Measurements from ENCODE around the gene PLCE1.
A peak's percentile ranks its signal among the peaks of the same experiment; 100 is the strongest.

Gene PLCE1

DNA sequence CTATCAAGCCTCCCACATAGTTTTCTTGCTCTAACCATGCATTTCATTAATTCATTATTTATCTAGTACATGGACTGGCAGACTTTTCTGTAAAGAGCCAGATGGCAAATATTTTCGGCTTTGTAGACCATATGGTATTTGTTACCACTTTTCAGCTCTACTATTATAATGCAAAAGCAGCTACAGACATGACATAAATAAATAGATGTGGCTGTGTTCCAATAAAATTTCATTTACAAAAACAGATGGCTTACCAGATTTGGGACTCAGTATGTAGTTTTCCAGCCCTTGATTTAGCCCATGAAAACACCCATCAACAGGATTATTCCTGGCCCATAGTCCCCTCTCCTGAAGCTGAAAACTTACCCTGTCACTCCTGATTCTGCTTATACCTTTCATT is 32.1 kb downstream of the PLCE1 start:
- DNase-seq: no peak

DNA sequence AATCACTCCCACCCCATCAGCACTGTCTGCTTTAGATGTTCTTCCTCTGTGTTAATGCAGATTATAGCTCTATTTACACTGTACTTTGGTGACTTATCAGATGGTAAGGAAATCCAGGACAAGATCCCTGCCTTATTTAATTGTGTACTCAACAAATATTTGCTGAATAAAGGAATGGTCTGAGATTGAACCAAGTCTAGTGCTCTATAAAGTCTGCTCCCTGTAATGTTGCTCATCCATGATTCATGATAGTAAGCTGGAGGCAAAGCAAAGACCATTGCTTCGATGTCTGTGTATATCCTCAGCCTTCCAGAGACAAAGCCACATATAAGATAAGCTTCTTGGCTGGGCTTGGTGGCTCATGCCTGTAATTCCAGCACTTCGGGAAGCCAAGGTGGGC is 33.5 kb downstream of the PLCE1 start:
- DNase-seq: no peak

DNA sequence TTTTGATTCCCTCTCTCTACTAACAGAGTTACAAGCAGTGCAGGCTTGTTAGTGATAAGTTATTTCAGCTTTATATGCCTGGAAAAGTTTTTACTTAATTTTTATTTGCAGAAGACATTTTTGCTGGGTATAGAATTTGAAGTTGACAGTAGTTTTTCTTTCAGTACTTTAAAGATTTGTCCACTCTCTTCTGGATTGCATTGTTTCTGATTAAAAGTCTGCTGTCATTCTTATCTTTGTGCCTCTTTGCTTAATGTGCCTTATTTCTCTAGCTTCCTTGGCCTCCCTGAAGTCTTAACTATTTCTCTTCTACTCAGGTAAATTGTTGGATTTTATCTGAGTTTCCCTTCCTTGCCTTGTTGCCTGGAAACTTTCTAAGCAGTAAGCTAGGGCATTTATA is 36.2 kb downstream of the PLCE1 start:
- no peak for DNase-seq

DNA sequence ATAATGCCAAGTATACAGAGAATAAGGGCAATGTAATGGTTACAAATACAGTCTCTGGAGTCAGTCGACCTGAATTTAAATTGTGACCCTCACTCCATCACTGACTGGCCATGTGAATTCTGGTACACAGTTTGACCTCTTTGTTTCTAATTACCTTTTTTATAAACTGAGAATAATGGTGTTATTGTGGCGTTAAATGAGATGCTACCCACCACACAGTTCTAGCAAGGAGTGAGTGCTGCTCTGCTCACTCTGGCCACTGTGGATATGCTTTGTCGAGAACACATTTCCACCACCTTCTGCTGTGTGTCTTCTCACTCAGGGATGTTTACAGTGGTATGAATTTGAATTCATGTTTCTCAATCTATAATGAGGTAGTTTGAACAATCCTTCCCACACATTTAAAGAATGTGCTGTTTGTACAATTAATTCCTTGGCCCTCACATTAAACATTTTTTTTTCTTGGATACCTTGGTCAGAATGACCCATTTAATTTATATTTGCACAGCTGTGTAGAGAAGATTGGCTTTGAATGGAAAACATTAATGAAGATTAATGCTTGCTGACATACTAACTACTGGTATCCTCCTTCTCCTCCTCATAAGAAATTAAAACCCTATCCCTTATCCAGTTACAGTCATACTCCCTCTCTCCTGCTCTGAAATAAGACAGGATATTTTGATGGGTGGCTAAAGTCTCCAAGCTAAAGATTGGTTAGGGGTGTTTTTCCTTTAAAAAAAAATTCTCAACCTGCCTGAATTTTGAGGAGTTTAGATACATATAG is 42.4 kb downstream of the PLCE1 start:
- DNase-seq: no peak

DNA sequence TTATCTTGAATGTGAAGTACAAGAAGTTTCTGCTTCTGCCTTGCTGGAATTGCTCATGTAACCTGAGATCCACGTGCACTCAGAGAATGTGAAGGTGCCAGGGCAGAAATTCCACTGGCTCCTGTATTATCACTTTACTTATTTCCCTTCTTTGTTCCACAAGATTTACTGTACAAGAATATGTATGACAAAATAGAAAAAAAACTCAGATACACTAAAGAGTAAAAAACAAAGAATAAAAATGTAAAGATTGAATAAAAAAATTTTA is 43.0 kb downstream of the PLCE1 start:
- no peak for DNase-seq

DNA sequence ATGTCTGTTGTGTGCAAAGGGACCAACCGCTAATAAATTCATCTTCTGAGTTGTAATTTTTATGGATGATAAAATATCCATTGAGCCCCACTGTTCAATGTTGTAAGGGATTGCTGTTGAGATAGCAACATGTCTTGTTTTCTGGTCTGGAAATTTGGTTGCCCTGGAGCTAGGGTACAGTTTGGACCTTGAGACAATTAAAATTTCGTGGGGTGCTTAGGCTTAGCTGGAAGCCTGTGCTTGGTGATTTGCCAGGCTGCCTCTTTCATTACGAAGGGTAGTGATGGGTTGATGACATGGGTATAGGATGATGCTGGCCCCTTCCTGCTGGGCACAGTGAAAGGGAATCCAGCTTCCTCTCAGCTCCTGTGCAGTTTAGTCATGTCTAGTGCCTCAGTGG is 43.6 kb downstream of the PLCE1 start:
- DNase-seq: no peak

DNA sequence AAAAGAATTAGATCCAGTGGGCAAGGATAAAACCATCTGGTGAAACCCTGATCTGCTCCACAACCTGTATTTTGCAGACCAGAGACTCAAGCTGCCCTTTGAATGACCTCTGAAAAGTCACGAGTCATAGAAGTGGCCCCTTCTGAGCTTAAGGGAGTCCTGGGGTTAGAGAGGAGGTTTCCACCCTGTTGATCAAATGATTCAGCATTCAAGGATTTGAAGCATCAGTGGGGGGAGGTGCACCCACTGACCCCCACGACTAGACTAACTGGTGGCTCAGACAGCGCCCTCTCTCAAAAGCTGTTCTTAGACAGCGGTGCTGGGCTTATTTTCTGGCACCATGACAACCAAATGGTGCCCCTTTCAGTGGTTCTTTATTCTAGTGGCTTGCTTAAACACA is 44.3 kb downstream of the PLCE1 start:
- DNase-seq: no peak

DNA sequence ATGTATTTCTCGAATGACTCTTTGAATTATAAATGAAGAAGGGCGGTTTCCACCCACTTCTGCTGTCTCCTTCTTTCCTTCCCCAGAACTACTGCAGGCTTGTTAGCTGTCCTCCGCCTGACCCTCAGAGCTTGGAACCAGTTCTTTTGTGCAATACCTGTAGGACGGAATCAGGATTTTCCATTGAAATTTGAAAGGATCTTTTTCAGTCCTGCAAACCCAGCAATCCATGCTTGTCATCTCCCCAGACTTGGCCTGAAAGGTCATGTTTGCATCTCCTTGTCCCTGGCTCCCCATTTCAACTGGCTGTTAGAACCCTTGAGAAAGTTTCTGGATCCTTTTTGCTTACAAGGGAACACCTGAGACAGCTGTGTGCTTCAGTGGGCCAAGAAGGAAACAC is 47.5 kb downstream of the PLCE1 start:
- peak; percentile 50 for DNase-seq

DNA sequence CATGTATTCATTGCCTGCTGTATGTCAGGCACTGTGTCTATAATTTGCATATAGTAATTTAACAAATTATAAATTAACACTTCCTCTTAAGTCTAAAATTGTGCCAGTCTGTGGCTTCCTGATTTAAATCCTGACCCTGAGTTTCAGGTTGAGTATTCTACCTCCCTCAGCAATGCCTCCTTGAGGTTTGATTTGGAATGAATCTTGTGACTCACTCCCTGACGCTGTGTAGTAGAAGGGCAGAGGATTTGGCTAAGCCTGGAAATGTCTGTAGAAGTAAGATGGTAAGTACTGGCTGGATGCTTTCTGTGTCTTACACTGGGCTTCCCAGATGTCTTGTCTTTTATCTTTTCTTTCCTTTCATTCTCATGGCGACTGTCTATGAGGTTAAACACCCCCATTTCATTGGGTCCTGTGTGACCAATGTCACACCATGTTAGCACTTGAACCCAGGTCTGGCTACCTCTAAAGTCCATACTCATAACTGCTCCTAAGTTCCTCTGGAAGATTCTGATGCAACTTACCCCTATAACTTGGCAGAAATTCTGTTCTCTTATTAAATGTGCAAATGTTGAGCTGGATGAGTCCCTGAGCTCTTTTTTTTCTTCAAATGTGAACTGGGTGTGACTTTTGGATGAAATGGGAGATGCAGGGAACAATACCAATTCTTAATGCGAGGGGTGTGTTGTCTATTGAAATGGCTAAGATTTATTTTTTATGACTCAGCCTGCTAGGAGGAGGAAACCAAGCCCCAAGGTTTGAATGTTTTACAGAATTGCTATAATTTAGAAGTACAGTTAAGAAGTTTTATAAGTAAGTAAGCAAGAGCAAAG is 48.5 kb downstream of the PLCE1 start:
- DNase-seq: peak; percentile 58

DNA sequence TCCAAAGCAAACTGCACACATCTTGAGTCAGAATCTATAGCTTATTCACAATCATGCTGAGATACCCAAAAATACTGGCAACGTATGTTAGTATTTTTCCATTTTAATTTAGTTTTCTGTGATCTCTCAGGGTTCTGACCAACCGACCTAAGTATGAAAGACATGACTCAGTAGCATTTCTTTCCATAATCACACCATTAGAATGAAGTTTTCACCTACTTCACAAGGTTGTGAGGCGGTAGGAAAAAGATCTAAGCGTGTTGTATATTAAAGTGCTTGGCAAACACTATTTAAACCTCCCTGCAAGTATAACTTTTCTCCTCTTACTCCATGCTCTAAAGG is 49.1 kb downstream of the PLCE1 start:
- no peak for DNase-seq
